PC-9 (cell line): Measurements from ENCODE around the gene TMUB2. TPM values are rescaled to one million over a fixed set of nuclear protein-coding genes. Genes with fewer than 3 reads are reported as not detected.
A peak's percentile ranks its signal among the peaks of the same experiment; 100 is the strongest.

Experiments used
- BruUV-seq: library from RNA; stranded (reverse); fragments of 400-500 nt; replicated peaks from 2 replicates; lab custom pipeline; 2021; lab: Mats Ljungman, UMichigan
- CTCF ChIA-PET: fragments of 300-600 bp; sonication (Branson Sonifier 250); formaldehyde crosslinking; loops from one replicate; lab custom pipeline; 2022; ENCODE audit warnings: antibody characterized with exemption; lab: Charles Lee
- POLR2A ChIA-PET: fragments of 300-600 bp; sonication (Branson Sonifier 250); formaldehyde crosslinking; loops from one replicate; lab custom pipeline; 2022; ENCODE audit warnings: antibody characterized with exemption; ENCODE audit not compliant: unreplicated experiment; lab: Charles Lee
- DNase-seq, 2 experiments: peaks; one replicate each; pipeline versions ENCODE4 v3.0.0 to v3.0.0-alpha.2; 2015 to 2022; ENCODE audit warnings: mixed read lengths in 1 of 2
- H2AFZ ChIP-seq: fragments of 200-600 bp; sonication (generic); 2 replicates; pipeline ENCODE4 v1.8.1; 2017; ENCODE audit warnings: antibody characterized with exemption
- H3F3A ChIP-seq: fragments of 200-600 bp; sonication (generic); 2 replicates; pipeline ENCODE4 v1.8.1; 2017; ENCODE audit warnings: antibody characterized with exemption, mild to moderate bottlenecking, low read depth; ENCODE audit not compliant: insufficient read depth
- H3K27ac ChIP-seq: fragments of 200-600 bp; sonication (generic); 2 replicates; pipeline ENCODE4 v1.6.1; 2016; ENCODE audit warnings: mixed run types
- H3K27me3 ChIP-seq: fragments of 200-600 bp; sonication (generic); 2 replicates; pipeline ENCODE4 v1.6.1; 2016; ENCODE audit warnings: low read depth, mixed run types; ENCODE audit not compliant: insufficient read depth
- H3K36me3 ChIP-seq: fragments of 200-600 bp; sonication (generic); 2 replicates; pipeline ENCODE4 v1.6.1; 2016; ENCODE audit warnings: low read depth, mixed run types
- H3K4me1 ChIP-seq: fragments of 200-600 bp; sonication (generic); replicated peaks from 2 replicates; pipeline ENCODE4 v1.6.1; 2016; ENCODE audit warnings: mixed run types; ENCODE audit not compliant: insufficient read depth
- H3K4me2 ChIP-seq: fragments of 200-600 bp; sonication (generic); 2 replicates; pipeline ENCODE4 v1.6.1; 2017; ENCODE audit warnings: mixed run types
- H3K4me3 ChIP-seq: fragments of 200-600 bp; sonication (generic); 2 replicates; pipeline ENCODE4 v1.6.1; 2016; ENCODE audit warnings: mixed run types
- H3K79me2 ChIP-seq: fragments of 200-600 bp; sonication (generic); 2 replicates; pipeline ENCODE4 v1.6.1; 2017; ENCODE audit warnings: low read depth, mixed run types
- H3K9me2 ChIP-seq: fragments of 200-600 bp; sonication (generic); 2 replicates; pipeline ENCODE4 v1.8.1; 2017; ENCODE audit warnings: mild to moderate bottlenecking; ENCODE audit not compliant: insufficient read depth
- H3K9me3 ChIP-seq: fragments of 200-600 bp; sonication (generic); 2 replicates; pipeline ENCODE4 v1.8.1; 2016; ENCODE audit warnings: low read depth; ENCODE audit not compliant: insufficient read depth
- H4K20me1 ChIP-seq: fragments of 200-600 bp; sonication (generic); 2 replicates; pipeline ENCODE4 v1.8.1; 2017; ENCODE audit not compliant: insufficient read depth
- EZH2 ChIP-seq: fragments of 200-600 bp; sonication (generic); IDR thresholded peaks from 2 replicates; pipeline ENCODE4 v1.8.0; 2017; ENCODE audit warnings: antibody characterized with exemption, low read depth
- intact Hi-C: fragments of 100-400 bp; cut with micrococcal nuclease; formaldehyde crosslinking; loops from one replicate; pipeline ENCODE4 v1.10.0; 2022; ENCODE audit not compliant: unreplicated experiment
- total RNA-seq: library from RNA; stranded (reverse); gene quantifications from 2 replicates; pipeline ENCODE4 v1.2.3, GENCODE V29; 2021
- TF ChIP-seq, protein P1 (sequence below): fragments of 200-600 bp; sonication (generic); conservative IDR thresholded peaks from 2 replicates; pipeline ENCODE4 v1.6.1; 2017; ENCODE audit warnings: mixed run types, antibody characterized with exemption, mild to moderate bottlenecking, moderate library complexity

Gene TMUB2
- total RNA-seq, 1 experiment from 2014 or later = 45.5 TPM

- ChIA-PET CTCF (interaction anchor here (1.8 kb wide), 1 partner anchor 16 kb away, joined by 9 read pairs; no protein-coding TSS in a partner anchor), POLR2A (no interaction called here)
- Histone ChIP-seq H3K4me2 (peak overlapping the region; percentile 73), H3K9me2 (no peaks in the 10 kb centered on the region), H3K36me3 (0 out of 2 replicates have a peak, but pooled peaks cover 4% of the 10 kb centered on the region), H3K9me3 (no peaks in the 10 kb centered on the region), H3K27ac (no peak overlapping the region), H3K79me2 (peaks cover 41% of the 10 kb centered on the region), H3F3A (peaks cover 28% of the 10 kb centered on the region; the same call in 1 of the 2 replicates), H3K27me3 (no peaks in the 10 kb centered on the region), H3K4me3 (no peak overlapping the region), H4K20me1 (no peaks in the 10 kb centered on the region; the same call in 1 of the 2 replicates), H2AFZ (no peak overlapping the region), H3K4me1 (peaks cover 16% of the 10 kb centered on the region; the same call in 1 of the 2 replicates)
- intact Hi-C loops = no loop called here
- no peak for DNase-seq
- no TSS peak for BruUV-seq
- TF ChIP-seq, protein P1, sequence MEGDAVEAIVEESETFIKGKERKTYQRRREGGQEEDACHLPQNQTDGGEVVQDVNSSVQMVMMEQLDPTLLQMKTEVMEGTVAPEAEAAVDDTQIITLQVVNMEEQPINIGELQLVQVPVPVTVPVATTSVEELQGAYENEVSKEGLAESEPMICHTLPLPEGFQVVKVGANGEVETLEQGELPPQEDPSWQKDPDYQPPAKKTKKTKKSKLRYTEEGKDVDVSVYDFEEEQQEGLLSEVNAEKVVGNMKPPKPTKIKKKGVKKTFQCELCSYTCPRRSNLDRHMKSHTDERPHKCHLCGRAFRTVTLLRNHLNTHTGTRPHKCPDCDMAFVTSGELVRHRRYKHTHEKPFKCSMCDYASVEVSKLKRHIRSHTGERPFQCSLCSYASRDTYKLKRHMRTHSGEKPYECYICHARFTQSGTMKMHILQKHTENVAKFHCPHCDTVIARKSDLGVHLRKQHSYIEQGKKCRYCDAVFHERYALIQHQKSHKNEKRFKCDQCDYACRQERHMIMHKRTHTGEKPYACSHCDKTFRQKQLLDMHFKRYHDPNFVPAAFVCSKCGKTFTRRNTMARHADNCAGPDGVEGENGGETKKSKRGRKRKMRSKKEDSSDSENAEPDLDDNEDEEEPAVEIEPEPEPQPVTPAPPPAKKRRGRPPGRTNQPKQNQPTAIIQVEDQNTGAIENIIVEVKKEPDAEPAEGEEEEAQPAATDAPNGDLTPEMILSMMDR = no peak
- TF ChIP-seq EZH2 = no peak
Observed at GRCh38 chr17:44184212-44184810, 2.5 kb upstream of the TMUB2 start.

DNA sequence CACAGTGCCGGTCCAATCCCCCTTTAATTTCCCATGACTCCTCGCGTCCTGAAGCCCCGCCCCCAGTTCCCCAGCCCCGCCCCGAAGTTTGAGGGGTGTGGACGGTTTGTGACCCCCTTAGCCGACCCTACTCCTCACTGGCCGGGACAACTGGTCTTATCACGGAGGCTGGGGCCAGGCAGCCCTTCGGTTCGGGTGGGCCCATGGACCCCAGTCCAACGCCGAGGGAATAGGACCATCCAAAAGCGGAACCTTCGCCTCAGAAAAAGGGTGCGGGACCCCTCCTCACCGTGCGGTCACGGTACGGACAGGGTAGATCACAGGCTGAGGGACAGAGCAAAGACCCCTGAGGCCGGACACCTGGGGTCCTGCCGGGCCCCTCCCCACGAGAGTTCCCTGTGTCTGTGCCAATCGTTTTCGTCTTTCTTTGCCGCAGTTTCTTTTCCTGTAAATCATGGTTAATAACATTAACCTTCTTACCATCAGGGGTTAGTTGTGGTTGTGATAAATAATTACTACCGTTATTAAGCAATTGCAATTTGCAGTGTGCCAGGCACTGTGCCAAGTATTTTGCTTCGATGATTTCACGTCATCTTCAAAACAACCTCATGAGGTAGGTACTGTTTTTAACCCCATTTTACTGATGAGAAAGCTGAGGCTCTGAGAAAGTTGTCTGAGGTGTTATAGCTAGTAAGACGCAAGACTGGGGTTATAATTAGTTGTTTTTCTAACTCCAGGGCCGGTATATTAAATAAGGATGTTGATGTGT is 543 bp downstream of the TMUB2 start:
- POLR2A ChIA-PET = no interaction called here
- Histone ChIP-seq H3K4me2 (peak overlapping the region; percentile 99), H3K9me3 (no peaks in the 10 kb centered on the region), H3K4me3 (peak overlapping the region; percentile 94), H3K9me2 (no peaks in the 10 kb centered on the region), H3K27me3 (no peaks in the 10 kb centered on the region), H3K79me2 (peaks cover 41% of the 10 kb centered on the region), H2AFZ (peak overlapping the region; percentile 86), H3K4me1 (peaks cover 21% of the 10 kb centered on the region), H3K36me3 (no peaks in the 10 kb centered on the region; the same call in 1 of the 2 replicates), H4K20me1 (peaks cover 5% of the 10 kb centered on the region; the same call in 1 of the 2 replicates), H3F3A (peaks cover 47% of the 10 kb centered on the region), H3K27ac (peak overlapping the region; percentile 71)
- peak in 1 of 2 experiments; percentile 42 for DNase-seq
- CTCF ChIA-PET = interaction anchor here (0.6 to 2.1 kb wide), 3 partner anchors 11 to 104 kb away, joined by 3 to 7 read pairs (median 5); no protein-coding TSS in a partner anchor
- intact Hi-C loops = loop anchor here (1.0 to 2.0 kb wide), 2 partner anchors 11 to 117 kb away; partner anchors contain the start of gene G6PC3
- TSS peak; percentile 55 for BruUV-seq
- TF ChIP-seq, protein P1 = no peak
- no peak for TF ChIP-seq EZH2

- no peaks in the 10 kb centered on the region for H3K9me3 ChIP-seq
- H3K27me3 ChIP-seq = no peaks in the 10 kb centered on the region
- no peaks in the 10 kb centered on the region; the same call in 1 of the 2 replicates for H3K36me3 ChIP-seq
- ChIA-PET POLR2A (interaction anchor here (0.6 kb wide), 1 partner anchor 10 kb away, joined by 4 read pairs; no protein-coding TSS in a partner anchor), CTCF (no interaction called here)
- no peak overlapping the region for H3K4me3 ChIP-seq
- no peak for DNase-seq
- H3K27ac ChIP-seq = no peak overlapping the region
- intact Hi-C loops = no loop called here
- peak overlapping the region; percentile 99 for H3K4me2 ChIP-seq
- TF ChIP-seq, protein P1 = no peak
- no peak for TF ChIP-seq EZH2
- H4K20me1 ChIP-seq = peaks cover 8% of the 10 kb centered on the region; the same call in 1 of the 2 replicates
- H3F3A ChIP-seq = peaks cover 50% of the 10 kb centered on the region
- H3K4me1 ChIP-seq = peaks cover 31% of the 10 kb centered on the region
- H3K9me2 ChIP-seq = no peaks in the 10 kb centered on the region
- H2AFZ ChIP-seq = no peak overlapping the region
- no TSS peak for BruUV-seq
- peaks cover 35% of the 10 kb centered on the region for H3K79me2 ChIP-seq
Observed at GRCh38 chr17:44188576-44189403, 2.0 kb downstream of the TMUB2 start.
